Type B pancreatic cell (in vitro differentiated cells): Measurements from ENCODE around the gene PRKCZ. TPM values are rescaled to one million over a fixed set of nuclear protein-coding genes. Genes with fewer than 3 reads are reported as not detected.

Source experiments
- DNase-seq: peaks from one replicate; pipeline ENCODE4 v3.0.0; 2021; ENCODE audit warnings: mixed read lengths; ENCODE audit not compliant: unreplicated experiment; ENCODE audit errors: extremely low spot score
- H3K27ac Mint-ChIP-seq: 2 replicates; pipeline ENCODE4 v1.8.0; 2021; ENCODE audit warnings: mild to moderate bottlenecking, mixed read lengths
- H3K27me3 Mint-ChIP-seq: 2 replicates; pipeline ENCODE4 v1.8.0; 2021; ENCODE audit warnings: mixed read lengths
- H3K36me3 Mint-ChIP-seq: 2 replicates; pipeline ENCODE4 v1.8.0; 2021; ENCODE audit warnings: mixed read lengths
- H3K4me1 Mint-ChIP-seq: one replicate; pipeline ENCODE4 v1.8.0; 2021; ENCODE audit warnings: mixed read lengths; ENCODE audit not compliant: unreplicated experiment
- H3K4me3 Mint-ChIP-seq: 2 replicates; pipeline ENCODE4 v1.8.0; 2021; ENCODE audit warnings: mild to moderate bottlenecking, mixed read lengths
- H3K9me3 Mint-ChIP-seq: 2 replicates; pipeline ENCODE4 v1.8.0; 2021; ENCODE audit warnings: mixed read lengths
- CTCF ChIP-seq: fragments of 200-600 bp; sonication (generic); conservative IDR thresholded peaks from 2 replicates; pipeline ENCODE4 v1.5.0; 2021; ENCODE audit warnings: antibody characterized with exemption, mild to moderate bottlenecking
- total RNA-seq: library from RNA; stranded (reverse); gene quantifications from 2 replicates; pipeline ENCODE4 v1.2.1, GENCODE V29; 2021; ENCODE audit warnings: low replicate concordance

The PRKCZ gene
- total RNA-seq, 1 donor from 2014 or later, result 33.2 TPM

GRCh38 chr1:2234762-2235113, 184.5 kb downstream of the PRKCZ start:
- Mint-ChIP-seq H3K9me3 (no peaks in the 10 kb centered on the region), H3K4me1 (peaks cover 56% of the 10 kb centered on the region), H3K27me3 (no peaks in the 10 kb centered on the region), H3K36me3 (no peaks in the 10 kb centered on the region), H3K4me3 (peak overlapping the region; percentile 55), H3K27ac (peak overlapping the region; percentile 78)
- DNase-seq, result no peak
- no peak for TF ChIP-seq CTCF

Other genes starting within 250 kb of the PRKCZ start
- 279 and 297 TPM in 2 replicates for gene GNB1, start 159.3 kb upstream of the PRKCZ start, total RNA-seq
- 0.36 and 0.65 TPM in 2 replicates for gene CALML6, start 135.2 kb upstream of the PRKCZ start, total RNA-seq
- gene TMEM52, start 131.1 kb upstream of the PRKCZ start, total RNA-seq, result 1.8 and 3.9 TPM in 2 replicates
- gene CFAP74, start 46.6 kb upstream of the PRKCZ start, total RNA-seq, result 0.76 and 1.5 TPM in 2 replicates
- gene GABRD, start 31.1 kb upstream of the PRKCZ start, total RNA-seq, result 0.43 and 2.0 TPM in 2 replicates
- gene FAAP20, start 144.4 kb downstream of the PRKCZ start, total RNA-seq, result 45.8 and 73.8 TPM in 2 replicates
- gene SKI, start 177.9 kb downstream of the PRKCZ start, total RNA-seq, result 52.7 and 55.7 TPM in 2 replicates